SK-N-SH (cell line): ENCODE data around the gene TPO. TPM values are rescaled to one million over a fixed set of nuclear protein-coding genes. Genes with fewer than 3 reads are reported as not detected.

Experiments used
- CTCF ChIA-PET: fragments of 300-600, 350-600 bp; formaldehyde crosslinking; extraction: SDS; loops from one replicate; lab custom pipeline; 2021; lab: Yijun Ruan, JAX
- POLR2A ChIA-PET: fragments of 350-600 bp; sonication (Branson Sonifier 250); formaldehyde crosslinking; extraction: SDS; loops from one replicate; lab custom pipeline; 2020; ENCODE audit warnings: antibody characterized with exemption, inconsistent platforms; lab: Yijun Ruan, JAX
- DNase-seq: peaks from one replicate; pipeline ENCODE4 v3.0.0; 2012
- H2AFZ ChIP-seq: fragments of 200-600 bp; sonication (generic); 2 replicates; pipeline ENCODE4 v1.8.1; 2016; ENCODE audit warnings: antibody characterized with exemption, mild to moderate bottlenecking, low read depth
- H3F3A ChIP-seq: fragments of 200-600 bp; sonication (generic); replicated peaks from 2 replicates; pipeline ENCODE3; 2016; ENCODE audit warnings: antibody characterized with exemption, mild to moderate bottlenecking; ENCODE audit not compliant: insufficient read depth
- H3K27ac ChIP-seq, 2 experiments: fragments of 200-500 bp in 1 of 2; fragments of 200-600 bp in 1 of 2; sonication (Bioruptor generic) in 1 of 2; sonication (generic), shearing (Covaris generic) in 1 of 2; 2 replicates each; pipeline versions ENCODE4 v1.5.1 to v1.6.1; 2014 to 2016; ENCODE audit warnings: low read depth in 2 of 2, inconsistent platforms in 1 of 2, low read length in 1 of 2, mild to moderate bottlenecking in 1 of 2, mixed read lengths in 1 of 2
- H3K27me3 ChIP-seq: fragments of 200-600 bp; sonication (generic), shearing (Covaris generic); 2 replicates; pipeline ENCODE4 v1.6.1; 2016; ENCODE audit warnings: mixed run types; ENCODE audit not compliant: insufficient read depth
- H3K36me3 ChIP-seq, 2 experiments: fragments of 200-500 bp in 1 of 2; fragments of 200-600 bp in 1 of 2; sonication (Bioruptor generic) in 1 of 2; sonication (generic) in 1 of 2; replicated peaks in 1 of 2; 2 replicates each; pipeline versions ENCODE3 to v1.5.1; 2014 to 2016; ENCODE audit warnings: low read length in 1 of 2, mild to moderate bottlenecking in 1 of 2; ENCODE audit not compliant: insufficient read depth in 2 of 2, control insufficient read depth in 1 of 2
- H3K4me1 ChIP-seq, 2 experiments: fragments of 200-500 bp in 1 of 2; fragments of 200-600 bp in 1 of 2; sonication (Bioruptor generic) in 1 of 2; sonication (generic), shearing (Covaris generic) in 1 of 2; 2 replicates each; pipeline versions ENCODE4 v1.5.1 to v1.6.1; 2014 to 2016; ENCODE audit warnings: low read depth in 1 of 2, low read length in 1 of 2, mixed run types in 1 of 2; ENCODE audit not compliant: insufficient read depth in 2 of 2, control insufficient read depth in 1 of 2
- H3K4me2 ChIP-seq: fragments of 200-600 bp; sonication (generic), shearing (Covaris generic); 2 replicates; pipeline ENCODE4 v1.6.1; 2017; ENCODE audit warnings: mixed run types
- H3K4me3 ChIP-seq, 2 experiments: fragments of 200-500 bp in 1 of 2; fragments of 200-600 bp in 1 of 2; sonication (Bioruptor generic) in 1 of 2; sonication (generic), shearing (Covaris generic) in 1 of 2; 2 replicates each; pipeline versions ENCODE4 v1.5.1 to v1.8.1; 2014 to 2016; ENCODE audit warnings: low read depth in 2 of 2, inconsistent platforms in 1 of 2, low read length in 1 of 2, mild to moderate bottlenecking in 1 of 2, mixed read lengths in 1 of 2, moderate library complexity in 1 of 2
- H3K79me2 ChIP-seq: fragments of 200-600 bp; sonication (generic); 2 replicates; pipeline ENCODE4 v1.8.1; 2017; ENCODE audit warnings: mild to moderate bottlenecking; ENCODE audit not compliant: insufficient read depth
- H3K9ac ChIP-seq: fragments of 200-600 bp; sonication (generic); 2 replicates; pipeline ENCODE4 v1.6.1; 2017; ENCODE audit warnings: mixed run types
- H3K9me2 ChIP-seq: fragments of 200-600 bp; sonication (generic); 2 replicates; pipeline ENCODE4 v1.6.1; 2017; ENCODE audit warnings: mixed run types
- H3K9me3 ChIP-seq: fragments of 200-600 bp; sonication (generic); 2 replicates; pipeline ENCODE4 v1.6.1; 2017; ENCODE audit warnings: mixed run types, mild to moderate bottlenecking, moderate library complexity
- H4K20me1 ChIP-seq: fragments of 200-600 bp; sonication (generic); 2 replicates; pipeline ENCODE4 v1.6.1; 2017; ENCODE audit warnings: mild to moderate bottlenecking, mixed run types; ENCODE audit not compliant: insufficient read depth
- ELF1 ChIP-seq: IDR thresholded peaks from 2 replicates; pipeline ENCODE4 v1.4.0; 2012
- EP300 ChIP-seq, 2 experiments: IDR thresholded peaks; 2 replicates each; pipeline versions ENCODE4 v1.4.0 to v1.6.1; 2012; ENCODE audit warnings: borderline replicate concordance in 1 of 2, low read depth in 1 of 2, low read length in 1 of 2
- FOXJ3 ChIP-seq: sonication (generic); formaldehyde crosslinking; IDR thresholded peaks from 2 replicates; pipeline ENCODE4 v1.5.1; 2020; ENCODE audit warnings: mild to moderate bottlenecking, missing genetic modification reagents
- IRF3 ChIP-seq: fragments of 150-350 bp; IDR thresholded peaks from 2 replicates; pipeline ENCODE4 v1.6.1; 2016; ENCODE audit warnings: mild to moderate bottlenecking, low read depth, low read length
- JUND ChIP-seq: IDR thresholded peaks from 2 replicates; pipeline ENCODE4 v1.4.0; 2012
- MAX ChIP-seq: IDR thresholded peaks from 2 replicates; pipeline ENCODE4 v1.4.0; 2012; ENCODE audit warnings: low read depth
- MEF2A ChIP-seq: IDR thresholded peaks from 2 replicates; pipeline ENCODE4 v1.4.0; 2012; ENCODE audit warnings: low read depth, borderline replicate concordance
- MXI1 ChIP-seq: IDR thresholded peaks from 2 replicates; pipeline ENCODE4 v1.6.1; 2012; ENCODE audit warnings: mild to moderate bottlenecking, low read depth, low read length, improper control_type of control experiment
- NFIC ChIP-seq: IDR thresholded peaks from 2 replicates; pipeline ENCODE4 v1.4.0; 2012; ENCODE audit warnings: borderline replicate concordance
- NRF1 ChIP-seq: IDR thresholded peaks from 2 replicates; pipeline ENCODE4 v1.6.1; 2012; ENCODE audit warnings: low read depth, mild to moderate bottlenecking, low read length
- POLR2AphosphoS5 ChIP-seq: IDR thresholded peaks from 2 replicates; pipeline ENCODE4 v1.6.1; 2012; ENCODE audit warnings: low read depth, low read length
- RAD21 ChIP-seq: IDR thresholded peaks from 2 replicates; pipeline ENCODE4 v1.6.1; 2012; ENCODE audit warnings: mild to moderate bottlenecking, low read length
- RCOR1 ChIP-seq: fragments of 150-350 bp; IDR thresholded peaks from 2 replicates; pipeline ENCODE4 v1.6.1; 2017; ENCODE audit warnings: antibody characterized with exemption, low read length
- RFX5 ChIP-seq: IDR thresholded peaks from 2 replicates; pipeline ENCODE4 v1.6.1; 2012; ENCODE audit warnings: mild to moderate bottlenecking, improper control_type of control experiment, low read length
- SIN3A ChIP-seq: IDR thresholded peaks from 2 replicates; pipeline ENCODE4 v1.6.1; 2012; ENCODE audit warnings: low read depth, mild to moderate bottlenecking, low read length, moderate library complexity, borderline replicate concordance
- TEAD4 ChIP-seq: IDR thresholded peaks from 2 replicates; pipeline ENCODE4 v1.4.0; 2012; ENCODE audit warnings: mild to moderate bottlenecking, borderline replicate concordance; ENCODE audit not compliant: insufficient read depth
- YY1 ChIP-seq: IDR thresholded peaks from 2 replicates; pipeline ENCODE4 v1.4.0; 2012; ENCODE audit warnings: low read depth, mild to moderate bottlenecking
- ZBTB33 ChIP-seq: IDR thresholded peaks from 2 replicates; pipeline ENCODE4 v1.4.0; 2012; ENCODE audit warnings: low read depth, borderline replicate concordance
- WGBS: methylation state at CpG from one replicate; pipeline ENCODE4 v1.1.6; 2017; ENCODE audit warnings: low lambda C conversion rate; 5-methylcytosine and 5-hydroxymethylcytosine counted together
- polyA plus RNA-seq, 3 experiments: library from polyadenylated mRNA; depleted of rRNA; stranded (reverse); fragments of >200 nt; gene quantifications; 2 replicates each; pipeline ENCODE4 v1.2.3, GENCODE V29; 2012
- TF ChIP-seq, protein P1 (sequence below): fragments of 200-600 bp; sonication (generic); IDR thresholded peaks from 2 replicates; pipeline ENCODE4 v1.6.1; 2017; ENCODE audit warnings: antibody characterized with exemption, mild to moderate bottlenecking, moderate library complexity

The TPO gene
- polyA plus RNA-seq, 1 of the 3 experiments (the other 2 are of a cell fraction), result not detected

- Histone ChIP-seq H3K4me1 (no peaks in the 10 kb centered on the region), H3F3A (no peaks in the 10 kb centered on the region), H3K79me2 (no peaks in the 10 kb centered on the region), H3K9ac (no peak overlapping the region), H3K4me2 (no peak overlapping the region), H4K20me1 (no peaks in the 10 kb centered on the region), H3K36me3 (no peaks in the 10 kb centered on the region), H2AFZ (no peak overlapping the region), H3K27me3 (no peaks in the 10 kb centered on the region), H3K9me3 (no peaks in the 10 kb centered on the region), H3K9me2 (no peaks in the 10 kb centered on the region), H3K4me3 (no peak overlapping the region), H3K27ac (no peak overlapping the region)
- no peak for DNase-seq
- WGBS, result 42% methylated on average over 6 of the region's 6 CpGs
- POLR2A ChIA-PET, result no interaction called here
- CTCF ChIA-PET, result no interaction called here
- no peak for TF ChIP-seq YY1
- TF ChIP-seq POLR2AphosphoS5, result no peak
Observed at GRCh38 chr2:1431886-1432400, 18.7 kb downstream of the TPO start.

DNA sequence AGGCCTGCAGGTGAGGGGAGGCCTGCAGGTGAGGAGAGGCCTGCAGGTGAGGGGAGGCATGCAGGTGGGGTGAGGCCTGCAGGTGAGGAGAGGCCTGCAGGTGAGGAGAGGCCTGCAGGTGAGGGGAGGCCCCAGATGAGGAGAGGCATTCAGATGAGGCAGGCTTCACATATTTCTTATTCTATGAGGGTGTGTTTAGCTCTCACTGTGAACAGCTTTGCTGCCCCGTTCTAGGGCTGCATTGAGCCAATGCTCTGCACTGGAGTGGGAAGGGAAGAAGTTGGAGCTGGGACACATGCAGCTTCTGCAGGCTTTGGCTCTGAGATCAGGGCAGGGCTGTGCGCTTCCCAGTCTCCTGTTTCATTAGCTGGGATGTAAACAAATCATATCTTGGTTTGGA is 19.5 kb downstream of the TPO start:
- H3K4me3 ChIP-seq, result no peak overlapping the region
- no peaks in the 10 kb centered on the region for H3F3A ChIP-seq
- H3K9me2 ChIP-seq, result no peaks in the 10 kb centered on the region
- no peaks in the 10 kb centered on the region for H3K9me3 ChIP-seq
- DNase-seq, result no peak
- H3K36me3 ChIP-seq, result no peaks in the 10 kb centered on the region
- H3K27ac ChIP-seq, result no peak overlapping the region
- H3K79me2 ChIP-seq, result no peaks in the 10 kb centered on the region
- H4K20me1 ChIP-seq, result no peaks in the 10 kb centered on the region
- TF ChIP-seq RFX5, result no peak
- no peak for TF ChIP-seq RAD21
- TF ChIP-seq SIN3A, result no peak
- no peak for TF ChIP-seq NFIC
- TF ChIP-seq POLR2AphosphoS5, result no peak
- TF ChIP-seq RCOR1, result no peak
- no peak for TF ChIP-seq FOXJ3
- TF ChIP-seq MAX, result no peak
- no peak for TF ChIP-seq EP300 (IDR thresholded peaks at IDR 0.05; ENCODE audit: borderline replicate concordance in 1 of 2, low read depth in 1 of 2, low read length in 1 of 2)
- no peak for TF ChIP-seq MEF2A
- no peak for TF ChIP-seq MXI1
- TF ChIP-seq NRF1, result no peak
- no peak for TF ChIP-seq ZBTB33
- TF ChIP-seq, protein P1, sequence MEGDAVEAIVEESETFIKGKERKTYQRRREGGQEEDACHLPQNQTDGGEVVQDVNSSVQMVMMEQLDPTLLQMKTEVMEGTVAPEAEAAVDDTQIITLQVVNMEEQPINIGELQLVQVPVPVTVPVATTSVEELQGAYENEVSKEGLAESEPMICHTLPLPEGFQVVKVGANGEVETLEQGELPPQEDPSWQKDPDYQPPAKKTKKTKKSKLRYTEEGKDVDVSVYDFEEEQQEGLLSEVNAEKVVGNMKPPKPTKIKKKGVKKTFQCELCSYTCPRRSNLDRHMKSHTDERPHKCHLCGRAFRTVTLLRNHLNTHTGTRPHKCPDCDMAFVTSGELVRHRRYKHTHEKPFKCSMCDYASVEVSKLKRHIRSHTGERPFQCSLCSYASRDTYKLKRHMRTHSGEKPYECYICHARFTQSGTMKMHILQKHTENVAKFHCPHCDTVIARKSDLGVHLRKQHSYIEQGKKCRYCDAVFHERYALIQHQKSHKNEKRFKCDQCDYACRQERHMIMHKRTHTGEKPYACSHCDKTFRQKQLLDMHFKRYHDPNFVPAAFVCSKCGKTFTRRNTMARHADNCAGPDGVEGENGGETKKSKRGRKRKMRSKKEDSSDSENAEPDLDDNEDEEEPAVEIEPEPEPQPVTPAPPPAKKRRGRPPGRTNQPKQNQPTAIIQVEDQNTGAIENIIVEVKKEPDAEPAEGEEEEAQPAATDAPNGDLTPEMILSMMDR, result no peak
- TF ChIP-seq JUND, result no peak
- no peak for TF ChIP-seq IRF3
- no peak for TF ChIP-seq TEAD4
- TF ChIP-seq ELF1, result no peak
- no peaks in the 10 kb centered on the region for H3K27me3 ChIP-seq
- H2AFZ ChIP-seq, result no peak overlapping the region
- POLR2A ChIA-PET, result no interaction called here
- H3K9ac ChIP-seq, result no peak overlapping the region
- no peak overlapping the region for H3K4me2 ChIP-seq
- CTCF ChIA-PET, result interaction anchor here (2.1 kb wide), 1 partner anchor 118 kb away, joined by 10 read pairs; no protein-coding TSS in a partner anchor
- WGBS, result 42% methylated on average over 2 of the region's 2 CpGs
- H3K4me1 ChIP-seq, result no peaks in the 10 kb centered on the region
